DMS 273 treated with DMSO at 0.1 percent for 48 hours (cell line): ENCODE data around the gene VPS4A.
"Not testable (repeated sequence)": the region's sequence is repeated elsewhere in the genome, so short reads cannot be mapped to it uniquely, and the experiment has no call there.

Source experiments
- DNase-seq: peaks from one replicate; lab custom pipeline; 2025; lab: John Stamatoyannopoulos, UW

Gene VPS4A

DNA sequence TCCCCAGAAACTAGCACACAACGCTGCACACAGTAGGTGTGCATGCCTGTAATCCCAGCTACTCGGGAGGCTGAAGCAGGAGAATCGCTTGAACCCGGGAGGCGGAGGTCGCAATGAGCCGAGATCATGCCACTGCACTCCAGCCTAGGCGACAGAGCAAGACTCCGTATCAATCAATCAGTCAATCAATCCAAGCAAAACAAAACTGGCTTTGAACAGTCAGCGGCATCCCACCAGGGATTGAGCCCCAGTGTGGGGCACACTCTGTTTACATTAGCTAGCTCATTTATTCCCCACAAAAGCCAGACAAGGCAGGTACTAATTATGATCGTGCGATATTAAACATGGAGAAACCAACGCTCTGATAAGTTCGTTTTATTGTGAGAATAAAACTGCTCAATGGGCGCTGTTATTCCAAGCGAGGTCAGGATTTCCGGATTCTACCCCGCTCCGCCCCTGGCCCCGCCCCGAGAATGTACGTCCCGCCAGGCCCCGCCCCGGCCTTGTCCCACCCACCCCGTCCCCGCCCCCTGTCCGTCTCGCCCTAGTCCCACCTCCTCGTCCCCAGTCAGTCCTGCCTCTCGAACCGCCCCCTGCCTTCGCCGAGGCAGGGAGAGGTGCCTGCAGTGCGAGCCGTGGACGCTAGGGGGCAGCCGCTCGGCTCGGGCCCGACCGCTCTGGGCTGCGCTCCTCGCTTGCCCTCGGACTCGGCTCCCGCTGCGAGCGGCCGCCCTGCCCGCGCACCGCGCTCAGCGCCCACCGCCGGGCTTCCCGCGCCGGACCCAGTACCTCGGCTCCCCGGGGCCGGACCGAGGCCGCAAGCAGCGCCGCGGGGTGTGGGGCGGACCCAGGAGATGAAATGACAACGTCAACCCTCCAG, at the start of gene VPS4A:
Gene VPS4A (plus strand): TSS at position 698 of the 880 bp plus-strand sequence. CDS start 162 bp downstream, at position 860.
- DNase-seq = peak; percentile 85

DNA sequence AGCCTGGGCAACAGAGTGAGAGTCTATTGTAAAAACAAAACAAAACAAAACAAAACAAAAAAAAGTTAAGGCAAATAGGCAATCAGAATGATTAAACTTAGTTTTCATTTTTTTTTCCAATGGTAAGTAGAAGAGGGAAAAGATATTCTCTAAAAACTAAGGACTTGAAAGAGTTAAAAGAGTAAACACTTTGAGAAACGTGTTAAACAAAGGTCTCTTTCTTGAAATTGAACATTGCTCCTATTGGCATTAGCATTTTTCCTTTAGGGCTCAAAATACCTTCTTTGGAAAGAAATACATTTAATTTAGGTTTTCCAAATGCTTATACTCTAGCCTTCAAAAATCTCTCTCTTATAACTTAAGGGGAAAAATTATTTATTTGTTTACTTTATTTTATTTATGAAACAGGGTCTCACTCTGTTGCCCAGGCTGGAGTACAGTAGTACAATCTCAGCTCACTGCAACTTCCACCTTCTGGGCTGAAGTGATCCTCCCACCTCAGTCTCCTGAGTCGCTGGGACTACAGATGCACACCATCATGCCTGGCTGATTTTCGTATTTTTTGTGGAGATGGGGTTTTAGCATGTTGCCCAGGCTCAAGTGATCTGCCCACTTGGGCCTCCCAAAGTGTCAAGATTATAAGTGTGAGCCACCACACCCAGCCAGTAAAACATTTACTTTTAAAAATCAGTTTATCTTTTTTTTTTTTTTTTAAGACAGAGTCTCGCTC, 44.7 kb upstream of the VPS4A start:
- DNase-seq = no peak

DNA sequence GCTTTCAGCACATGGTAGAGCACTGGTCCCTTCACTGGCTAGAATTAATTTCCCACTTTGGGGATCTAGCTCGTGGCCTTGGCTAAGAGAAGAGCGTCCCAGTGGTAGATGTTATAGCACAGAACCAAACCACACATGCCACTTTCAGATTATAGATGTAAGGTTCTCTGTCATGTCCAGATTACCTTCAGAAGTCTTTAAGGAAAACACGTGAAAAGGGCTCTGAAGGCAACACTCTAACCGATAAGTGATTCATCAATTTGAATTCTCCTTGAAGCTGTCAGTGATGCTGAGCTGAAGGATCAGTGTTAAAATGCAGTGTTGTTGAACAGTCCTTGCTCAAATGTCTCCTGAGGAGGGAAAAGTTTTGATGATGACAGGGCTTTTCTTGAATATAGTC, 43.5 kb upstream of the VPS4A start:
- DNase-seq = no peak

DNA sequence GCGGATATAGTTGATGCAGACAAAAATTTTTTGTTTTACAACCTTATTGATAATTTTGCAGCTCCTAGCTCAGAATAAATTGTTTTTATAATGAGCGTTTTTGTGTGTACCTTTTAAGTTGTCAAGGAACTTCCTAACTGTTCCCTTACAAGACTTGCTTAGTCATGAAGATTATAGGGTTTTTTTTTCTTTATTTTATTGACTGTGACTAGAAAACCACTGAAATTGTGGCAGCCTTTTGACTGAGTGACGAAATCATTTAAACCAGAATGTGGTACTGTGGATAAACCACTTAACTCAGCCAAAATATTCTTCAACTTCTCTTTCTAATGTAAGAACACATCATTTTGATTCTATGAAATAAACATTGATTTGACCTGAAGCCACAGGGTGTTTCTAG, 40.8 kb upstream of the VPS4A start:
- DNase-seq = no peak

DNA sequence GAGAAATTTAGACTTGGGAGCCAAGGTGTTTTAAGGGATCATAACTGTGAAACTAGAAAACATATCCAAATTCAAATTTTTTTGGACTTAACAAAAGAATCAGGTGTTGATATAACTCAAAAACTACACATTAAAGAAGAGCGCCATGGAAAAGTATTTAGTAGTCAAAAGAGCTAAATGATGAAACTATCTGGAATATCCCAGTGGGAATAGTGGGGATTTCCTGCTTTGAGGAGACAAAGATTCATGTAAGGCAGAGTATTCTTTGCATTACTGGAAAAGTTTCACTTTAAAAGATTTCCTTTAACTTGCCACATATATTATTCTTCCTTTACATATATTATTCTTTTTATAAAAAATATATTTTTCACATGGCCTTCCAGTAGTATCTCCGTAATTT, 40.3 kb upstream of the VPS4A start:
- no peak for DNase-seq

DNA sequence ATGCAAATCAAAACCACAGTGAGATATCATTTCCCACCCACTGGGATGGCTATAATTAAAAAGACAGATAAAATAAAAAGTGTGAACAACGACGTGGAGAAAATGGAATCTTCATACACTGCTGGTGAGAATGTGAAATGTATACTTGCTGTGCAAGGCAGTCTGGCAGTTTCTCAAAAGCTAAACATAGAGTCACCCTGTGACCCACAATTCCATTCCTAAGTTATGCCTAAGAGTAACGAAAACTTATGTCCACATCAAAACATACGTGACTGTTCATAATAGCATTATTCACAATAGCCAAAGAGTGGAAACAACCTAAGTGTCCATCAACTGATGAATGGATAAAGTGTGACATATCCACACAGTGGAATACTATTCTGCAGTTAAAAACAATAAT, 38.1 kb upstream of the VPS4A start:
- no peak for DNase-seq

DNA sequence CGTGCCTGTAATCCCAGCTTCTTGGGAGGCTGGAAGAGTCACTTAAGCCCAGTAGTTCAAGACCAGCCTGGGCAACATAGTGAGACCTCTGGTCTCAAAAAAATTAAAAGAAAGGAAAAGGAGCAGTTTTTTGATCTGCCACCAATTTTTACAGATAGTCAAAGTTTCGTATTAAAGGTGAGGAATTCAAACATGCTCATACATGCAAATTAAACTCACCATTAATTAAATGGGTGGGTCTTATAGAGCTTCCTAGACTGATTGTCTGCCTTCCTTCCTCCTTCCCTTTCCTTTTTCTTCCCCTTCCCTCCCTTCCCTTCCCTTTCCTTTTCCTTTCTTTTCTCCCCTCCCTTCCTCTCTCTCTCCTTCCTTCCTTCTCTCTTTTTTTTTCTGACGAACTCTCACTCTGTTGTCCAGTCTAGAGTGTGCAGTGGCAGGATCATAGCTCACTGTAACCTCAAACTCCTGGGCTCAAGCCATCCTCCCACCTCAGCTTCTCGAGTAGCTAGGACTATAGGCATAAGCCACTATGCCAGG, 36.4 kb upstream of the VPS4A start:
- DNase-seq = no peak

DNA sequence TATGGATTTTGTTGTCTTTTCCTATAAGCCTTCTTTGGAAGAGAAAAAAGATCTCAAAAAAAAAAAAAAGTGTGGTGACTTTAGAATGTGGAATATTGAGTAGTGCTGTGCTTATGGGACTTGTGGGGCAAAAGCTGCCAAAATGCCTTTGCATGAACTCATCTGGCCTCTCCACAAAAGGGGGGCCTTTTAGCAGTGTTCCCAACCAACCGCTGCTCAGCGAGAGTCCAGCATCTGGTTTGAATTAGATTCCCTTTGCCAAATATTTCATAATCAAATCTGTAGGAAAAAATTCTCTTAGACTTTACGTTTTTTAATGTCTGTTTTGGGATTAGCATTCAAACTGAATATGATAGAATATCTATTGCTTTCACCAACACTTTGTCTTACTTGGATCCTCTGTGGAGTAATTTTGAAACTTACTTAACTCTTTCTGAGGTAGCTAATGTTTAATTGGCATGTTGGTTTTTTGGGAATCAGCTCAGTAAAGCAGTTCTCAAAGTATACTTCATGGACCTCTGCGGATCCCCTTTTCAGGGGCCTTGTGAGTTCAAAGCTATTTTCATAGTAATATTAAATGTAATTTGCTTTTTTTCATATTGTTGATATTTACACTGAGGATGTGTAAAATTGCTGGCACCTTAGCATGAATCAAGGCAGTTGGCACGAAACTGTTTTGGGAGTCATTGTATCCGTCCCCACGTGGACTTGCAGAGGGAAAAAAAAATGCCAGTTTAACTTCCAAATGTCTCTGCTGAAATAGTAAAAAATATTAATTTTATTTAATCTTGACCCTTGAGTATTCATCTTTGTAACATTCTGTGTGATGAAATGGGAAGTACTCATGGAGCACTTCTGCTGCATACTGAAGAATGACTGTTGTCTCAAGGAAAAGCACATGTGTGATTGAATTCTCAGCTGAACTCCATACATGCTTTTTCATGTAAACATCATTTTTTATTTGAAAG, 34.7 kb upstream of the VPS4A start:
- no peak for DNase-seq

DNA sequence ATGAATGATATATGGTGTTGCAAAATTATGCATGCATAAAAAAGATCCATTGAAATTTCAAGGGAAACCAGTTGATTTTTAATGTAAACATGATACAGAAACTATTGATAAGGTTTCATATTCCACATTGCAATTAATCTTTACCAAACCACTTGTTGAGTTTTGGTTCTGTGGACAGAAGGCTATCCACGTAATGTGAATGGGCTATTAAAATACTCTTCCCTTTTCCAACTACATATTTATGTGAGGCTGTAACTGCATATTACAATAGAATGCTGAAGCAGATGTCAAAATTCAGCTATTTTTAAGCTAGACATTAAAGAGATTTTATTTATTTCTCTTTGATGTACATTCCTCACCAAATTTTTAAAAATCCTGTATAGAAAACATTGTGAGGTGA, 33.7 kb upstream of the VPS4A start:
- no peak for DNase-seq

DNA sequence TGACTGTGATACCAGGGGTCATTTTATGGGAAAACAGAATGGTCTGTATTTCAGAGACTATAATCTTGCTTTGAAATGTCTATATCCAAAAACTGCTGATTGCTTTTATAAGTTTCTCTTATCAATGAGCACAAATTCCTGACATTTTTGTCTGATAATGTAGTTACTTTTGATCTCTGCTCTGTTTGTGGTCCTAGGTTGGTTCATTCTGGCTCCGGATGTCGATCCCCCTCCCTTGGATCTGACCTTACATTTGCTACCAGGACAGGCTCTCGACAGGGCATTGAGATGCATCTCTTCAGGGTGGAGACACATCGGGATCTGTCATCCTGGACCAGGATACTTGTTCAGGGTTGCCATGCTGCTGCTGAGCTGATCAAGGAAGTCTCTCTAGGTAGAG, 27.3 kb upstream of the VPS4A start:
- DNase-seq = no peak

DNA sequence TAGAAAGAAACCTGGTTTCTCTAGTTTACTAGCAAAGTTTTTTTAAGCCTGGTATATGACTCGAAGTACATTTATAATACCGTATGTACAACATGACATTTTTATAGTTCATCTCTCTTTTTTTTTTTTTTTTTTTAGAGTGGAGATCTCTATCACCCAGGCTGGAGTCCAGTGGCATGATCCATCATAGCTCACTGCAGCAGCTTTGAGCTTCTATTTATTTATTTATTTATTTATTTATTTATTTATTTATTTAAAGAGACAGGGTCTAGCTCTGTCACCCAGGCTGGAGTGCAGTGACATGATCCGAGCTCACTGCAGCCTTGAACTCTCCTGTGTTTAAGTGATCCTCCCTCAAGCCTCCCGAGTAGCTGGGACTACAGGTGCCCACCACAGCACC, 25.9 kb upstream of the VPS4A start:
- no peak for DNase-seq

DNA sequence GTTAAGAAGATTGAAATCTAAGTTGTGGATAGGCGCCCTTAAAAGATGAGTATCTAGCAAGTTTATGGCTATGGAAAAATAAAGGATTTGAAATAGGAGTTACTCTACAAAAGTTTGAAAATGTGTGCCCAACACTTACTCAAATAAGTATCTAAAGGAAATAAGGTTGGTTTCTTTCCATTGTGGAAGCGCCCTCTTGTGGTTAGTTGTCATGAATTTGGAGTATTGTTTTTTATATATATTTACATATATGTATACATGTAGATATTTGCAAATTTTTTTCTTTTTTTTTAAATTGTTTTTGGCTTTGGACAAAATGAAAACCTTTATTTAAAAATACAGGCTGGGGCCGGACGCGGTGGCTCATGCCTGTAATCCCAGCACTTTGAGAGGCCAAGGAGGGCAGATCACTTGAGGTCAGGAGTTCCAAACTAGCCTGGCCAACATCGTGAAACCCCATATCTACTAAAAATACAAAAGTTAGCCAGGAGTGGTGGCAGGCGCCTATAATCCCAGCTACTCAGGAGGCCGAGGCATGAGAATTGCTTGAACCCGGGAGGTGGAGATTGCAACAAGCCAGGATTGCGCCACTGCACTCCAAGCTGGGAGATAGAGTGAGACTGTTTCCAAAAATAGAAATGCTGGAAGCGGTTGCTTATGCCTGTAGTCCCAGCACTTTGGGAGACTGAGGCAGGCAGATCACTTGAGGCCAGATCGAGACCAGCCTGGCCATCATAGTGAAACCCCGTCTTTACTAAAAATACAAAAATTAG, 24.0 kb upstream of the VPS4A start:
- peak; percentile 15 for DNase-seq

DNA sequence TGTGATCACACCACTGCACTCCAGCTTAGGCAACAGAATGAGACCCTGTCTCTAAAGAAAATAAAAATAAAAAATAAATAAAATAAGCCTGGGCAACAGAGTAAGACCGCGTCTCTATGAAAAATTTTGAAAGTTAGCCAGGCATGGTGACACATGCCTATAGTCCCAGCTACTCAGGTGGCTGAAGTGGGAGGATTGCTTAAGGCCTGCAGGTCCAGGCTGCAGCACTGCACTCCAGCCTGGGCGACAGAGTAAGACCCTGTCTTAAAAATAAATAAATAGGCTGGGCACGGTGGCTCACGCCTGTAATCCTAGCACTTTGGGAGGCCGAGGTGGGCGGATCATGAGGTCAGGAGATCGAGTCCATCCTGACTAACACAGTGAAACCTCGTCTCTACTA, 19.5 kb upstream of the VPS4A start:
- not testable (repeated sequence) for DNase-seq

DNA sequence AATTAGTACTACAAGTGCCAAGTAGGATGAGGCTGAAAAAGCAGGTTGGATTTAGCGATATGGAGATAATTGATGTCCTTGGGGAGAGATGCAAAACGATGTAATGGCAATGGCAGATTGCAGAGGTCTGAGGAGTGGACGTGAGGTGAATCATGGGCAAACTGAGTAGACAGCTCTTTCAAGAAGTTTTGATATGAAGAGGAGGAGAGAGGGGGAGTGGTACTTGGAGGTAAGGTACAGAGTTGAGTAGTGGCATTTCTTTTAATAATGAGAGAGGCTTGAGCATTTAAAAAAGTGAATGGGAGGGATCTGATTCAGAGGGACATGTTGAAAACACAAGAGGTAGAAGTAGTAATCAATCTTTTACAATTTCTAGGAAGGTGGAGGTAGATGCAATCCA, 17.7 kb upstream of the VPS4A start:
- no peak for DNase-seq

DNA sequence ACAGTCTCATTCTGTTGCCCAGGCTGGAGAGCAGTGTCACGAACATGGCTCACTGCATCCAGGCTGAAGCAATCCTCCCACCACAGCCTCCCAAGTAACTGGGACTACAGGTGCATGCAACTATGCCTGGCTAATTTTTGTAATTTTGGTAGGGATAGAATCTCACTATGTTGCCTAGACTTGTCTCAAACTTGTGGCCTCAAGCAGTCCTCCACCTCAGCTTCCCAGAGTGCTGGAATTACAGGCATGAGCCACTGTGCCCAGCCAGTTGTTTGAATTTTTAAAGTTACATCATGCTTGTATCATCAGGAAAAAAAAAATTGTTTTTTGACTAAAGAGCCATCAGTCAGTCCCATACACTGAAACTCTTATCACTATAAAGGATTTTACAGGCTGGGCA, 17.1 kb upstream of the VPS4A start:
- no peak for DNase-seq

DNA sequence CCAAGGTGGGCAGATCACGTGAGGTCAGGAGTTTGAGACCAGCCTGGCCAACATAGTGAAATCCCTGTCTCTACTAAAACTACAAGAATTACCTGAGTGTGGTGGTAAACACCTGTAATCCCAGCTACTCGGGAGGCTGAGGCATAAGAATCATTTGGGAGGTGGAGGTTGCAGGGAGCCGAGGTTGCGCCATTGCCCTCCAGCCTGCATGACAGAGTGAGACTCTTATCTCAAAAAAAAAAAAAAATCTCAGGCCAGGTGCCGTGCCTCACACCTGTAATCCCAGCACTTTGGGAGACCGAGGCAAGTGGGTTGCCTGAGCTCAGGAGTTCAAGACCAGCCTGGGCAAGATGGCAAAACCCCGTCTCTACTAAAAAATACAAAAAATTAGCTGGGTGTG, 14.4 kb upstream of the VPS4A start:
- not testable (repeated sequence) for DNase-seq

DNA sequence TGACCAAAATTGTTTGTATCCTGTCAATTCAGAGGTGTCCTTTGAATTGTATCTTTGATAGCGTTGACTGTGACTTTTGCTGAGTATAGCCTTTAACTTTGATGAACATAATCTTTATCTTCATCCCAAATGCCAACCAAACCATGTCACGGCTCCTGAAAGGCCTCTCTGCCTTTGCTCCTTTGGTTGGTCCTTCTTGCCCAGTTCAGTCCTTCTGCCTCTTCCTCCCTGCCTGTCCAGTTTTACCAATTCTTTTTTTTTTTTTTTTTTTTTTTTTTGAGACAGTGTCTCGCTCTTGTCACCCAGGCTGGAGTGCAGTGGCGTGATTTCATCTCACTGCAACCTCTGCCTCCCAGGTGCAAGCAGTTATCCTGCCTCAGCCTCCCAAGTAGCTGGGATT, 12.9 kb upstream of the VPS4A start:
- no peak for DNase-seq

DNA sequence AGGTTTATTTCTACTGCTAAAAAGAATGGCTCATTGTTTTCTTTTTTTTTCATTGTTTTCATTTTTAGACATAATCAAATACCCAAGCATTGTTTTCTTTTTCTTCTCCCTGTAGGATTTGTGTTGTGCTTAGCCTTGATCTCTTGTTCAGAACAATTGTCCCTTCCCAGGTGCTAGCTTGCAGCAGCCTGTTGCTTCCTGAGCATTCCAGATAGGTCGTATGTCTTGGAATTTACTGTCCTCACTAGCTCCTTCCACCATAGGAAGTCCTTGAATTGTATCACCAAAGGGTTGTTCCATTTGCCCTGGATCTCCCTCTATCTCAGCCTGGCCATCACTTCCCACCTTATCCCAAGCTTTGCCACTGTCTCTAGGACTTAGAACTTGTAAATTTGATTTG, 10.0 kb upstream of the VPS4A start:
- DNase-seq = no peak

DNA sequence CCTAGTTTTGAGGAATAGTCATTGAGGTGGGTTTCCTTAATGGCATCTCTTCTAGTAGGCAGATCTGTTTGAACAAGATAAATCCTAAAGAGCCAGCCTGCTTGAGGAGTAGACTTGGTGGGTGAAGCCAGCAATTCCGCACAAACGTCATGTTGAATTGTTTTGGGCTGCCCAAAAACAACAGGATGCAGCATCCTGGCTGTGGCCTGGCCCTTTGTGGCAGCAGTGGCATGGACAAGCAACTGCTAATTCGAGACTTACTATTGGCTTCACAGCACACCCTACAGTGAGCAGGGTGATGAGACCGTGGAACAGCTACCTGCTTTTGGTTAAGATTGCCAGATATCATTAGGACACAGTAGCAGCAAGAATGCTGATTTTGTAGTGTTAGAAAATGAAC, 9.3 kb upstream of the VPS4A start:
- no peak for DNase-seq

DNA sequence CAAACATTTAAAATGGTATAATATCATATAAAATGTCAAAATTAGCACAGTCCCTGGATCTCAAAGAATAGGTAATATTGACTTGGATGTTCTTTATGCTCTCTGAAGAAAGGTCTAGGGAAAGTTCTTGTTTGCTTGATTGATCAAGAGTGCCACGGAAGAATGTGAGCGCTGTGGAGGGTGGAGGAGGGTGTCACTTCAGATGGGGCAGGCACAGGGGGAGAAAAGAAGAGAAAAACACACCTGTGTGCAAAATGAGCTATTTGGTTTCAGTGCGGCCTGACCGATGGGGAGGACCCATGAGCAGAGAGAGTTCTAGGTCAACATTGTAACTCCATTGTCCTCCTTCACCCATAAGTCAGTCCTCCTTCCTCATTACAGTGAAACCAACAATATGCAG, 8.8 kb upstream of the VPS4A start:
- DNase-seq = no peak

DNA sequence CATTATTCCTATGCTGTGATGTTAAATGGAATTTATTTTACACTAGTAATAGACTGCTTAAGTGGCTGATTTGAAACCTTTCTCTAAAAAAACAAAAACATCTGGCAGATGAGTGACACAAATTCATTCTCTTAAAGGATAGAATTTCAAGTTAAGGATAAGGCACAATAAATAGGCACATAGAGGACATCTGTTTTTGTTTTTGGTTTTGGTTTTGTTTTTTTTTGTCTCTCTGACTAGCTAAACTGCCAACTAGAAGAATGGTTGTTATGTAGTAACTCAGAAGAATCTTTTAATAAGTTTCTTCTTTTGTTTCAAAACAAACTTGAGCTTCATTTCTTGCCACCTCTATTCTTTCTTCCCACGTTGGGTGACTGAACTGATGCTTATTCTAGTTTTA, 5.1 kb upstream of the VPS4A start:
- DNase-seq = no peak
